Measurements from ENCODE around the gene SEMA4F. TPM values are rescaled to one million over a fixed set of nuclear protein-coding genes. Genes with fewer than 3 reads are reported as not detected.

Gene SEMA4F
- polyA plus RNA-seq, 1 experiment = 10.2 TPM

- ChIA-PET CTCF (interaction anchor here (0.7 to 1.1 kb wide), 2 partner anchors 169 to 372 kb away, joined by 3 read pairs; no protein-coding TSS in a partner anchor), POLR2A (no interaction called here)
- no peak for DNase-seq (ENCODE audit: low read depth)
Observed at GRCh38 chr2:74708296-74708695, 54.2 kb downstream of the SEMA4F start.

GRCh38 chr2:74708883-74709282 is 54.8 kb downstream of the SEMA4F start:
- Histone ChIP-seq H3K27me3 (ENCODE audit: control insufficient read depth, insufficient read depth, low read length) (no peaks in the 10 kb centered on the region), H3K4me3 (ENCODE audit: low read depth, low read length) (no peak overlapping the region), H3K36me3 (ENCODE audit: control insufficient read depth, insufficient read depth, low read length) (no peaks in the 10 kb centered on the region)
- no peak for TF ChIP-seq CTCF (IDR thresholded peaks at IDR 0.05; ENCODE audit: insufficient read depth, low read depth, low read length)
- ChIA-PET CTCF (interaction anchor here (1.1 kb wide), 1 partner anchor 169 kb away, joined by 3 read pairs; no protein-coding TSS in a partner anchor), POLR2A (no interaction called here)
- DNase-seq (ENCODE audit: low read depth) = no peak

More at GRCh38 chr2:74708296-74708695, 54.2 kb downstream of the SEMA4F start:
- Histone ChIP-seq H3K4me3 (ENCODE audit: low read depth, low read length) (no peak overlapping the region), H3K36me3 (ENCODE audit: control insufficient read depth, insufficient read depth, low read length) (no peaks in the 10 kb centered on the region), H3K27me3 (ENCODE audit: control insufficient read depth, insufficient read depth, low read length) (no peaks in the 10 kb centered on the region)
- no peak for TF ChIP-seq CTCF (IDR thresholded peaks at IDR 0.05; ENCODE audit: insufficient read depth, low read depth, low read length)

- DNase-seq (ENCODE audit: low read depth) = no peak
- Histone ChIP-seq H3K27me3 (ENCODE audit: control insufficient read depth, insufficient read depth, low read length) (no peaks in the 10 kb centered on the region), H3K36me3 (ENCODE audit: control insufficient read depth, insufficient read depth, low read length) (no peaks in the 10 kb centered on the region), H3K4me3 (ENCODE audit: low read depth, low read length) (no peak overlapping the region)
- POLR2A ChIA-PET = no interaction called here
- no peak for TF ChIP-seq CTCF (IDR thresholded peaks at IDR 0.05; ENCODE audit: insufficient read depth, low read depth, low read length)
- CTCF ChIA-PET = interaction anchor here (1.9 to 5.8 kb wide), 5 partner anchors 9 to 164 kb away, joined by 6 to 75 read pairs (median 26); partner anchors contain the start of gene HK2
Observed at GRCh38 chr2:74712223-74713053, 58.4 kb downstream of the SEMA4F start.

GRCh38 chr2:74714691-74715080 is 60.6 kb downstream of the SEMA4F start:
- no peak for DNase-seq (ENCODE audit: low read depth)
- no peak for TF ChIP-seq CTCF (IDR thresholded peaks at IDR 0.05; ENCODE audit: insufficient read depth, low read depth, low read length)
- Histone ChIP-seq H3K4me3 (ENCODE audit: low read depth, low read length) (no peak overlapping the region), H3K36me3 (ENCODE audit: control insufficient read depth, insufficient read depth, low read length) (no peaks in the 10 kb centered on the region), H3K27me3 (ENCODE audit: control insufficient read depth, insufficient read depth, low read length) (no peaks in the 10 kb centered on the region)
- POLR2A ChIA-PET = interaction anchor here (0.6 kb wide), 1 partner anchor 14 kb away, joined by 4 read pairs; no protein-coding TSS in a partner anchor
- CTCF ChIA-PET = interaction anchor here (0.7 to 5.8 kb wide), 27 partner anchors 8 to 179 kb away, joined by 3 to 75 read pairs (median 4); partner anchors contain the start of gene HK2

GRCh38 chr2:74715081-74715791 is 61.2 kb downstream of the SEMA4F start:
- DNase-seq (ENCODE audit: low read depth) = no peak
- Histone ChIP-seq H3K36me3 (ENCODE audit: control insufficient read depth, insufficient read depth, low read length) (no peaks in the 10 kb centered on the region), H3K27me3 (ENCODE audit: control insufficient read depth, insufficient read depth, low read length) (no peaks in the 10 kb centered on the region), H3K4me3 (ENCODE audit: low read depth, low read length) (peak overlapping the region; percentile 51)
- ChIA-PET POLR2A (interaction anchor here (0.6 kb wide), 2 partner anchors 14 to 159 kb away, joined by 4 read pairs; no protein-coding TSS in a partner anchor), CTCF (interaction anchor here (0.6 to 5.8 kb wide), 29 partner anchors 11 to 1484 kb away, joined by 3 to 75 read pairs (median 4); partner anchors contain the start of gene HK2)
- TF ChIP-seq CTCF (IDR thresholded peaks at IDR 0.05; ENCODE audit: insufficient read depth, low read depth, low read length) = peak; percentile 88

Data from BJ (cell line).